Trophoblast cell (in vitro differentiated cells and primary cell): ENCODE results near the gene DDT.
A peak's percentile ranks its signal among the peaks of the same experiment; 100 is the strongest.

Experiments used
- DNase-seq, 2 donors: peaks; one replicate each; pipeline ENCODE4 v3.0.0-alpha.2; 2016
- H2AFZ ChIP-seq: 2 replicates; pipeline ENCODE4 v1.6.1; 2013; ENCODE audit warnings: low read length, moderate library complexity, mild to moderate bottlenecking; ENCODE audit not compliant: insufficient read depth, poor library complexity
- H2AK5ac ChIP-seq: 2 replicates; pipeline ENCODE4 v1.6.1; 2013; ENCODE audit warnings: mild to moderate bottlenecking, low read length
- H2BK120ac ChIP-seq: 2 replicates; pipeline ENCODE4 v1.6.1; 2013; ENCODE audit warnings: low read length, mild to moderate bottlenecking, moderate library complexity; ENCODE audit not compliant: insufficient read depth, poor library complexity
- H2BK12ac ChIP-seq: 2 replicates; pipeline ENCODE4 v1.6.1; 2013; ENCODE audit warnings: mild to moderate bottlenecking, low read length, moderate library complexity
- H2BK5ac ChIP-seq: 2 replicates; pipeline ENCODE4 v1.6.1; 2013; ENCODE audit warnings: low read length, low read depth, moderate library complexity, mild to moderate bottlenecking; ENCODE audit not compliant: poor library complexity
- H3K14ac ChIP-seq: 2 replicates; pipeline ENCODE4 v1.6.1; 2013; ENCODE audit warnings: mild to moderate bottlenecking, low read length
- H3K18ac ChIP-seq: 2 replicates; pipeline ENCODE4 v1.6.1; 2013; ENCODE audit warnings: mild to moderate bottlenecking, low read length
- H3K23ac ChIP-seq: 2 replicates; pipeline ENCODE4 v1.6.1; 2013; ENCODE audit warnings: low read length
- H3K27ac ChIP-seq: 2 replicates; pipeline ENCODE4 v1.5.1; 2013; ENCODE audit warnings: low read depth, mild to moderate bottlenecking, inconsistent platforms, low read length, moderate library complexity
- H3K27me3 ChIP-seq: 2 replicates; pipeline ENCODE4 v1.6.1; 2013; ENCODE audit warnings: inconsistent platforms, mild to moderate bottlenecking, low read length, moderate library complexity; ENCODE audit not compliant: insufficient read depth
- H3K36me3 ChIP-seq, 2 experiments: 1 replicate in 1 of 2; 2 replicates in 1 of 2; pipeline ENCODE4 v1.6.1; 2013; ENCODE audit warnings: low read length in 2 of 2, mild to moderate bottlenecking in 2 of 2, moderate library complexity in 1 of 2; ENCODE audit not compliant: insufficient read depth in 2 of 2, control insufficient read depth in 1 of 2
- H3K4ac ChIP-seq: 2 replicates; pipeline ENCODE4 v1.6.1; 2013; ENCODE audit warnings: low read depth, mild to moderate bottlenecking, low read length, moderate library complexity
- H3K4me1 ChIP-seq, 2 experiments: 1 replicate in 1 of 2; 2 replicates in 1 of 2; pipeline ENCODE4 v1.6.1; 2013; ENCODE audit warnings: low read length in 2 of 2, mild to moderate bottlenecking in 2 of 2, moderate library complexity in 1 of 2; ENCODE audit not compliant: insufficient read depth in 2 of 2, control insufficient read depth in 1 of 2
- H3K4me2 ChIP-seq: 2 replicates; pipeline ENCODE4 v1.6.1; 2013; ENCODE audit warnings: inconsistent platforms, mild to moderate bottlenecking, low read length, moderate library complexity
- H3K4me3 ChIP-seq: 2 replicates; pipeline ENCODE4 v1.5.1; 2013; ENCODE audit warnings: mild to moderate bottlenecking, low read depth, low read length, inconsistent platforms
- H3K79me1 ChIP-seq: one replicate; pipeline ENCODE4 v1.6.1; 2013; ENCODE audit warnings: low read length
- H3K79me2 ChIP-seq: 2 replicates; pipeline ENCODE4 v1.6.1; 2013; ENCODE audit warnings: low read length, mild to moderate bottlenecking; ENCODE audit not compliant: control insufficient read depth, insufficient read depth, poor library complexity
- H3K9ac ChIP-seq: 2 replicates; pipeline ENCODE4 v1.6.1; 2013; ENCODE audit warnings: mild to moderate bottlenecking, low read length
- H3K9me3 ChIP-seq: 2 replicates; pipeline ENCODE4 v1.6.1; 2013; ENCODE audit warnings: low read depth, mild to moderate bottlenecking, control low read depth, inconsistent platforms, low read length; ENCODE audit not compliant: insufficient read depth
- H4K12ac ChIP-seq: 2 replicates; pipeline ENCODE4 v1.6.1; 2013; ENCODE audit warnings: low read depth, mild to moderate bottlenecking, low read length, moderate library complexity
- H4K8ac ChIP-seq: 2 replicates; pipeline ENCODE4 v1.6.1; 2013; ENCODE audit warnings: low read depth, mild to moderate bottlenecking, low read length, moderate library complexity
- H4K91ac ChIP-seq: one replicate; pipeline ENCODE4 v1.6.1; 2013; ENCODE audit warnings: low read depth, mild to moderate bottlenecking, low read length, moderate library complexity
- WGBS: extraction: QIAGEN DNeasy Blood & Tissue Kit; methylation state at CpG from one replicate; pipeline ENCODE4 v1.1.7; 2013; ENCODE audit warnings: missing lambda C conversion rate; ENCODE audit not compliant: insufficient read length, insufficient coverage; ENCODE audit errors: extremely low coverage; 5-methylcytosine and 5-hydroxymethylcytosine counted together

Gene DDT

DNA sequence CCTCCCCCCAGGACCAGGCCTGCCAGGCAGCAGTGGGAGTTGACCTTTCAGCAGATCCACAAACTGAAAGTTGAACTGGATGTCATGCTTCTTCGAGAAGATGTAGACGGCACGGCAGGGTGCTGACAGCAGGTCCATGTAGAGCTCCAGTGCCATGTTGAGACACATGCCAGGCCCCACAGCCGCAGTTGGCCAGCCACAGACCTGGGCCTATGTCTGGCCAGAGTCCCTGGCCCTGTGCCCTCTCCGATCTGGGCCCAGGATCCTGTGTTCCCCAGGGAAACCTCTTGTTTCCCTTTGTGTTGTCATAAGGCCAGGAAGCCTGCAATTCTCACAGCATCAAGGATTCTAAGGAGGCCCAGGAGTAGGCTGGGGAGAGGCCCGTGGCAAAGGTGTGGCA lies 31.0 kb upstream of the DDT start, which contains the start of gene GSTT4:
TSS of gene GSTT4 (minus strand) at position 253 of the 400 bp plus-strand sequence. CDS start at position 156, 97 bp downstream.
- no peak within 1 kb of the TSS for H3K4me2 ChIP-seq
- H4K8ac ChIP-seq, result no peak within 1 kb of the TSS
- H4K91ac ChIP-seq, result no peak within 1 kb of the TSS
- H3K9me3 ChIP-seq, result peaks cover 13% of the 10 kb centered on the region
- no peak within 1 kb of the TSS for H3K9ac ChIP-seq
- H3K27me3 ChIP-seq, result no peaks in the 10 kb centered on the region
- H2AK5ac ChIP-seq, result peak within 1 kb of the TSS; percentile 21
- WGBS, result no CpG with 5 or more reads among the region's 6 CpGs
- H2BK5ac ChIP-seq, result no peak within 1 kb of the TSS
- H3K79me1 ChIP-seq, result no peaks in the 10 kb centered on the region
- no peak within 1 kb of the TSS for H4K12ac ChIP-seq
- no peak within 1 kb of the TSS for H3K27ac ChIP-seq
- no peak within 1 kb of the TSS for H2AFZ ChIP-seq
- no peak within 1 kb of the TSS for H2BK12ac ChIP-seq
- H3K14ac ChIP-seq, result no peak within 1 kb of the TSS
- peak within 1 kb of the TSS; percentile 43 for H3K4me3 ChIP-seq
- H2BK120ac ChIP-seq, result no peak within 1 kb of the TSS
- no peak within 1 kb of the TSS for H3K18ac ChIP-seq
- peaks cover 3% of the 10 kb centered on the region in 2 experiments for H3K4me1 ChIP-seq
- no peak within 1 kb of the TSS for H3K23ac ChIP-seq
- DNase-seq, result no peak
- no peak within 1 kb of the TSS for H3K4ac ChIP-seq
- no peaks in the 10 kb centered on the region for H3K36me3 ChIP-seq
- H3K79me2 ChIP-seq, result no peaks in the 10 kb centered on the region

DNA sequence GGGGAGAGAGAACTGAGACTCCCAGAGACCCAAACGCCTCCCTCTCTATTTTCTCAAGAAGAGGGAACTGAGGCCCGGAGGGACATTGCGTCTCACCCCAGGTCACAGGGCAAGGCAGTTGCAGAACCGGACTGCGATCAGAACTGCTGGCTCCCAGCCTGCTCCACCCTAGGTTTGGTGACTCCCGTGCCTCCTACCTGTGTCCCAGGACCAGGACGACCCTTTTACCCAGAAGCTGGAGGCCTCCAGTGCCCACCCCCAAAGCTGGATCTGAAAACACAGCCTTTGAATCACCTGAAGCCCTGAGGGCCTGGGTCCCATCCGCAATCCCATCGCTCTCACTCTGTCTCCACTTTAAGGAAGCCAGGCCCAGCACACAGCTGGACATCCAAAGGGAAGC lies 29.6 kb upstream of the DDT start:
- peaks cover 3 to 5% of the 10 kb centered on the region in 2 experiments for H3K4me1 ChIP-seq
- no peak overlapping the region for H2AFZ ChIP-seq
- WGBS, result no CpG with 5 or more reads among the region's 9 CpGs
- no peak overlapping the region for H3K23ac ChIP-seq
- H4K91ac ChIP-seq, result no peak overlapping the region
- no peak overlapping the region for H3K9ac ChIP-seq
- no peak overlapping the region for H3K4ac ChIP-seq
- no peak overlapping the region for H3K14ac ChIP-seq
- no peaks in the 10 kb centered on the region for H3K27me3 ChIP-seq
- no peaks in the 10 kb centered on the region for H3K36me3 ChIP-seq
- DNase-seq, result no peak
- no peak overlapping the region for H3K27ac ChIP-seq
- H2AK5ac ChIP-seq, result no peak overlapping the region
- peaks cover 13% of the 10 kb centered on the region for H3K9me3 ChIP-seq
- no peak overlapping the region for H2BK120ac ChIP-seq
- H3K79me1 ChIP-seq, result no peaks in the 10 kb centered on the region
- no peak overlapping the region for H2BK12ac ChIP-seq
- no peak overlapping the region for H4K12ac ChIP-seq
- no peak overlapping the region for H3K4me3 ChIP-seq
- no peak overlapping the region for H3K18ac ChIP-seq
- no peaks in the 10 kb centered on the region for H3K79me2 ChIP-seq
- no peak overlapping the region for H4K8ac ChIP-seq
- H3K4me2 ChIP-seq, result no peak overlapping the region
- H2BK5ac ChIP-seq, result no peak overlapping the region

DNA sequence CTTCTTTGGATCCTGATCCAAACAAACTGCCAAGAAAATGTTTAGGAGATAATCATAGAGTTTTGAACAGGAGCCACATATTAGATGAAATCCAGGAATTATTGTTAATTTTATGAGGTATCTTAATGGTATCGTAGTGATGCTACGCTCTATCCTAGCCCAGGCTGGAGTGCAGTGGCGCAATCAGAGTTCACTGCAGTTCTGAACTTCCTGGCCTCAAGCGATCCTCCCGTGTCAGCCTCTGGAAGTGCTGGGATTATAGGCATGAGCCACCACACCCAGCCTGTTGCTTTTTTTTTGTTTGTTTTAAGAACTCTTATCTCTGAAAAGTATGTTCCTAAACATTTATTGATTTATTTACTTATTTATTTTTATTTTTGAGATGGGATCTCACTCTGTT lies 28.6 kb upstream of the DDT start:
- no peak overlapping the region for H2BK120ac ChIP-seq
- no peak overlapping the region for H3K4me3 ChIP-seq
- peaks cover 13% of the 10 kb centered on the region for H3K9me3 ChIP-seq
- no peak overlapping the region for H4K91ac ChIP-seq
- no peak overlapping the region for H3K4ac ChIP-seq
- no peak overlapping the region for H3K27ac ChIP-seq
- H3K79me1 ChIP-seq, result no peaks in the 10 kb centered on the region
- H2AK5ac ChIP-seq, result no peak overlapping the region
- no peak overlapping the region for H3K18ac ChIP-seq
- no peaks in the 10 kb centered on the region for H3K27me3 ChIP-seq
- H2BK5ac ChIP-seq, result no peak overlapping the region
- no peak overlapping the region for H3K4me2 ChIP-seq
- peak; percentile 66 to 69 for DNase-seq
- H3K4me1 ChIP-seq, result peaks cover 3 to 5% of the 10 kb centered on the region in 2 experiments
- H2AFZ ChIP-seq, result no peak overlapping the region
- no peaks in the 10 kb centered on the region for H3K36me3 ChIP-seq
- H3K23ac ChIP-seq, result no peak overlapping the region
- no peak overlapping the region for H2BK12ac ChIP-seq
- no peak overlapping the region for H4K12ac ChIP-seq
- no peak overlapping the region for H4K8ac ChIP-seq
- H3K14ac ChIP-seq, result no peak overlapping the region
- no peaks in the 10 kb centered on the region for H3K79me2 ChIP-seq
- WGBS, result no CpG with 5 or more reads among the region's 5 CpGs
- no peak overlapping the region for H3K9ac ChIP-seq

DNA sequence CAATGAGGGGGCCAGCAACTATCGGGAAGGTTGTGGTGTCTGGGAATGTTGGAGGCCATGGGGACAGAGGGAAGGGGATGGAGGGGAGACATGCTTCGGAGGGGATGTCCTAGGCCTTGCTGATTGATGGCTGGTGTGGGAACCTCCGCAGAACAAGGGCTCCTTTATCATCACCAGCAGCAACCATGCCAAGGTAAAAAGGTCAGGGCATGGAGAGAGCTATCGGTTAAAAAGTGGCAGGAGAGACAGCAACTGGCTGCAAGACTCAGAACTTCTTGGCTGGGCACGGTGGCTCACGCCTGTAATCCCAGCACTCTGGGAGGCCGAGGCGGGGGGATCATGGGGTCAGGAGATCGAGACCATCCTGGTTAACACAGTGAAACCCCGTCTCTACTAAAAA lies 28.0 kb upstream of the DDT start:
- Histone ChIP-seq H4K8ac (no peak overlapping the region), H3K4me3 (peak overlapping the region; percentile 15), H2AFZ (no peak overlapping the region), H3K14ac (no peak overlapping the region), H3K79me2 (no peaks in the 10 kb centered on the region), H2AK5ac (no peak overlapping the region), H3K79me1 (no peaks in the 10 kb centered on the region), H4K12ac (no peak overlapping the region), H3K4me2 (no peak overlapping the region), H4K91ac (no peak overlapping the region), H3K18ac (no peak overlapping the region), H3K23ac (peak overlapping the region; percentile 5), H3K9me3 (peaks cover 13% of the 10 kb centered on the region), H3K27me3 (no peaks in the 10 kb centered on the region), H3K4ac (no peak overlapping the region), H2BK120ac (no peak overlapping the region), H3K36me3 (no peaks in the 10 kb centered on the region), H2BK12ac (no peak overlapping the region), H2BK5ac (no peak overlapping the region), H3K9ac (no peak overlapping the region), H3K27ac (no peak overlapping the region), H3K4me1 (peaks cover 3 to 5% of the 10 kb centered on the region in 2 experiments)
- DNase-seq, result no peak
- no CpG with 5 or more reads among the region's 10 CpGs for WGBS
